Measurements from ENCODE around the gene CYB5B.

CYB5B gene

DNA sequence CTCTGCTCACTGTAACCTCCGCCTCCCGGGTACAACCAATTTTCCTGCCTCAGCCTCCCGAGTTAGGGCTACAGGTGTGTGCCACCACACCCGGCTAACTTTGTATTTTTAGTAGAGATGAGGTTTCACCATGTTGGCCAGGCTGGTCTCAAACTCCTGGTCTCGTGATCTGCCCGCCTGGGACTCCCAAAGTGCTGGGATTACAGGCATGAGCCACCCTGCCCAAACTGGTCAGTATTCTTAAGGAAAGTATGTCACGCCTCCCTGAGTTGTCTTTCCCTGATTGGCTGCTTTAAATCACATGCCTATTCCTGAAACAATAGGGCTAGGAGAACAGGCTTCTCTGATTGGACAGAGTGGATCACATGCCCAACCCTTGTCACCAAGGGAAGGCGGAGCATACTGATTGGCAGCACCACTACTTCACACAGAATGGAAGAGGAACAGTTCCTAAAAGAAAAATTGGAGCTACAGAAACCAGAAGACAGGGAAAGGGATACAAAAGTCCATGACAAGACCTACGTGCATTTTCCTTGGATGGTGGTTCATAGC, 17.6 kb upstream of the CYB5B start:
- no peak overlapping the region for H3K4me3 ChIP-seq (ENCODE audit: control insufficient read depth, low read depth, low read length)
- DNase-seq (ENCODE audit: low read depth) = no peak
- TF ChIP-seq, protein P1, sequence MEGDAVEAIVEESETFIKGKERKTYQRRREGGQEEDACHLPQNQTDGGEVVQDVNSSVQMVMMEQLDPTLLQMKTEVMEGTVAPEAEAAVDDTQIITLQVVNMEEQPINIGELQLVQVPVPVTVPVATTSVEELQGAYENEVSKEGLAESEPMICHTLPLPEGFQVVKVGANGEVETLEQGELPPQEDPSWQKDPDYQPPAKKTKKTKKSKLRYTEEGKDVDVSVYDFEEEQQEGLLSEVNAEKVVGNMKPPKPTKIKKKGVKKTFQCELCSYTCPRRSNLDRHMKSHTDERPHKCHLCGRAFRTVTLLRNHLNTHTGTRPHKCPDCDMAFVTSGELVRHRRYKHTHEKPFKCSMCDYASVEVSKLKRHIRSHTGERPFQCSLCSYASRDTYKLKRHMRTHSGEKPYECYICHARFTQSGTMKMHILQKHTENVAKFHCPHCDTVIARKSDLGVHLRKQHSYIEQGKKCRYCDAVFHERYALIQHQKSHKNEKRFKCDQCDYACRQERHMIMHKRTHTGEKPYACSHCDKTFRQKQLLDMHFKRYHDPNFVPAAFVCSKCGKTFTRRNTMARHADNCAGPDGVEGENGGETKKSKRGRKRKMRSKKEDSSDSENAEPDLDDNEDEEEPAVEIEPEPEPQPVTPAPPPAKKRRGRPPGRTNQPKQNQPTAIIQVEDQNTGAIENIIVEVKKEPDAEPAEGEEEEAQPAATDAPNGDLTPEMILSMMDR (IDR thresholded peaks at IDR 0.05; ENCODE audit: control insufficient read depth, insufficient read depth, low read depth, low read length, missing control alignments) = no peak

DNA sequence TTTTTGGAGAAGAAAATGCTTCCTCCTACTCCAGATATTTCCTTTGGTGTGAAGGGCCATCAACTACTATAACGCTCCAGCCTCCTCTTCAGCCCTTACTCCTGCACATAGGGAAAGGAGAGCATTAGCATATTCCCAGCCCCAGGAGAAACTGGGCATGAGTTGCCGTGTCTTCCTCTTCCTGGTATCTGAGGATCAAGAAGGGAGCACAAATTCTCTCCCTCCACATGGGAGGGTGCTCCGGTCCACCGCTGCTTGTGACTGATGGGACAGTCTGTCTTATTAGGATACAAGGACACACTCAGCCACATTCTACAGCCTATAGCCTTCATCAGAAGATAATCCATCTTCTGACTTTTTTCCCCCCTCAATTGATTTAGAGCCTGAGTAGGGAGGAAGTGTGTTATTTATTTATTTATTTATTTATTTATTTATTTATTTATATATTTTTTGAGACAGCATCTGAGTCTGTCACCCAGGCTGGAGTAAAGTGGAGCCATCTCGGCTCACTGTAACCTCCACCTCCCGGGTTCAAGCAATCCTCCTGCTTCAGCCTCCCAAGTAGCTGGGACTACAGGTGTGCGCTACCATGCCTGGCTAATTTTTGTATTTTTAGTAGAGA, 16.6 kb upstream of the CYB5B start:
- DNase-seq (ENCODE audit: low read depth) = no peak
- TF ChIP-seq, protein P1 (IDR thresholded peaks at IDR 0.05; ENCODE audit: control insufficient read depth, insufficient read depth, low read depth, low read length, missing control alignments) = no peak
- no peak overlapping the region for H3K4me3 ChIP-seq (ENCODE audit: control insufficient read depth, low read depth, low read length)

DNA sequence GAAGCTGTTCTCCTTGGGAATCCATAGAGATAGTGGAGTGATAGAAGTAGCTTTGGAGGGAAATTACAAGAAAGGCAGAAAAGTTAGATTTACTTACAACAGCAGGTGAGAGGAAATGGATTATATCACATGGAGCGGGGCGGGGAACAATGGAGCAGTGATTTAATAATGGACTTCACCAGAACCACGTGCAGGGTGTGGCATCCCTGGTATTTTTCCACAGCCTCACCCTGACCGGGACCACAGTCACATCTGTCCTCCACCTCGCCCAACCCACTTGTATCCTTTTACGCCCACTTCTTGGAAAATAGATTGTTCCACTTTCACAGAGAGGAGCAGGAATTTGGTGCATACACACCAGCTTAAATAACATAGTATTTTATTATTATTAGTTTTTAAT, 15.9 kb upstream of the CYB5B start:
- DNase-seq (ENCODE audit: low read depth) = no peak
- H3K4me3 ChIP-seq (ENCODE audit: control insufficient read depth, low read depth, low read length) = no peak overlapping the region
- TF ChIP-seq, protein P1 (IDR thresholded peaks at IDR 0.05; ENCODE audit: control insufficient read depth, insufficient read depth, low read depth, low read length, missing control alignments) = no peak

DNA sequence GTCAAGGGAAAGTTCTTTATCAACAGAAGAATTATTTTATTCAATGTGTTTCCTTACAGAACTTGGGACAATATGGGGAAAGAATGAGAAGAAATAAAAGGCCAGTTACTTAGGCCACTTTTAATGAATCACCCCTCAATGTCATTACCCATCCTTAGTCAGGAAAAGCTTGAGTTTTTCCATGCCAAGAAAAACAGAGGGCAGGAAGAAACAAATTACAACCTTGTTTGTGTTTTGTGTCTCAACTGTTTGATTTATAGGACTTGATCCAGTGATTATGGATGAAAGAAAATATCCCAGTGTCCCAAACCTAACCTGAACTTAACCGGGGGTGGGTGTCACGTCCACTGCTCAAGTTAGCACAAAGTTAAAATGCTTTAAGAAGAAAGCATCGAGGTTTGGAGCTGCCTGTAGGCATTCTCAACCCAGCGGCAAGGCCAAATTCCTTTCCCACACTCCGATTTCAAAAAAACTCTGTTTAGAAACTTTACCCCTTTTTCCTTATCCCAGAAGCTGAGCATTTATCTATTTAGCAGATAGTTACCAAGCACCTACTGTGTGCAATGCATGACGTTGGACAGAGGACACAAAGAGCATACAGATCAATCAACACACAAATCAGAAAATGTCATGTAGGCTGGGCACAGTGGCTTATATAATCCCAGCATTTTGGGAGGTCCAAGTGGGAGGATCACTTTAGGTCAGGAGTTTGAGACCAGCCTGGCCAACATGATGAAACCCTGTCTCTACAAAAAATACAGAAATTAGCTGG, 14.0 kb upstream of the CYB5B start:
- DNase-seq (ENCODE audit: low read depth) = no peak
- H3K4me3 ChIP-seq (ENCODE audit: control insufficient read depth, low read depth, low read length) = no peak overlapping the region
- TF ChIP-seq, protein P1 (IDR thresholded peaks at IDR 0.05; ENCODE audit: control insufficient read depth, insufficient read depth, low read depth, low read length, missing control alignments) = no peak

DNA sequence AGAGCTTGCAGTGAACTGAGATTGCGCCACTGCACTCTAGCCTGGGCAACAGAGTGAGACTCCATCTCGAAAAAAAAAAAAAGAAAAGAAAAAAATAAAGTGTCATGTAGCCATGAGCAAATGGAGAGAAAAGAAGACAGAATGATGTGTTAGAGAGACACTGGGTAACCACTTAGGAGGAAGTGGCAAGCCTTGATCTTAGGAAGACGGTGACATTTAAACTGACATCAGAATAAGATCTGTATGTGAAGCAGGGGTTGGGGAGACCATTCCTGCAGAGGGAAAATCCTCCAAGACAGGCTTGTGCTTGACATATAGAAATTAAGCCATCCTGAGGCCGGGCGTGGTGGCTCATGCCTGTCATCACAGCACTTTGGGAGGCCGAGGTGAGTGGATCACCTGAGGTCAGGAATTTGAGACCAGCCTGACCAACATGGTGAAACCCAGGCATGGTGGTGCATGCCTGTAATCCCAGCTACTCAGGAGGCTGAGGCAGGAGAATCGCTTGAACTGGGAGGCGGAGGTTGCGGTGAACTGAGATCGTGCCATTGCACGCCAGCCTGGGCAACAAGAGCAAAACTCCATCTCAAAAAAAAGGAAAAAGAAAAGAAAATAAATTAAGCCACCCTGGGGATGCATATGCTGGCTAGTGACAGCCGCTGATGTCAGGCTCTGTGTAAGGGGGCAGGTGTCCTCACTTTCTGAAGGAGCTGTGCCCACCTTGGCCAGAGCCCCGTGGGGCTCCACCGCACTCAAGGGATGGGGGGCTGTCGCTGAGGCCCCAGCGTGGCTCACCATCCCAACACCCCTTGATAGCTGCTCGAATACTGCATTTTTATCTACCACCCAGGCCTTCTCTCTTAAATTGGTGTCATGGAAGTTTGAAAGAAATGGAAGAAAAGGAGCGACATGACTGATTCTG, 13.1 kb upstream of the CYB5B start:
- DNase-seq (ENCODE audit: low read depth) = no peak
- TF ChIP-seq, protein P1 (IDR thresholded peaks at IDR 0.05; ENCODE audit: control insufficient read depth, insufficient read depth, low read depth, low read length, missing control alignments) = no peak
- H3K4me3 ChIP-seq (ENCODE audit: control insufficient read depth, low read depth, low read length) = no peak overlapping the region

DNA sequence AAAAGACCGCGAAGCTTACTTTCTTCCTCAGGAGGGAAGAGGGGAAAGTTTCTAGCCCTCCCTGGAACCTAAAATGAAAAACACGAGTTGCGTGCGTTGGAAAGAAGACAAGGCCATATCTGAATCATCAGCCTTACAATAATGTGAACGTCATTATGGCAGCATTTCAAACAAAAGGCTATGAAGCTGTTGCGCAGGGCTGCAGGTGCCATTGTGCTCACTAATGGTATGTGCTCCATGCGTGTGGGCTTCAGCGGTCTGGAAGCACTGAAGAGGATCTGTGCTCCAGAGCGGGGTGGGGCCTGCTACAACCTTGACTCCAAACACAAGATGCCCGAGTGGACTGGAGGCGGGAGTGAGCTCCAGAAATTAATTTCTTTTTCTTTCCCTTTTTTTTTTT, 12.1 kb upstream of the CYB5B start:
- TF ChIP-seq, protein P1 (IDR thresholded peaks at IDR 0.05; ENCODE audit: control insufficient read depth, insufficient read depth, low read depth, low read length, missing control alignments) = no peak
- no peak for DNase-seq (ENCODE audit: low read depth)
- H3K4me3 ChIP-seq (ENCODE audit: control insufficient read depth, low read depth, low read length) = no peak overlapping the region
